IMR-90 (cell line): ENCODE results near the gene ASPRV1. TPM values are rescaled to one million over a fixed set of nuclear protein-coding genes. Genes with fewer than 3 reads are reported as not detected.
A peak's percentile ranks its signal among the peaks of the same experiment; 100 is the strongest.

Experiments
- ATAC-seq: fragments of 200-7000 bp; cut with Tn5 transposase; 2 replicates; pipeline ENCODE4 v1.9.1; 2020; ENCODE audit warnings: low read depth, mild to moderate bottlenecking, moderate library complexity
- BruUV-seq: library from RNA; stranded (reverse); fragments of 400-500 nt; replicated peaks from 2 replicates; lab custom pipeline; 2021; lab: Mats Ljungman, UMichigan
- CTCF ChIA-PET: fragments of 300-600 bp; formaldehyde crosslinking; extraction: SDS; loops from one replicate; lab custom pipeline; 2021; ENCODE audit warnings: antibody characterized with exemption; lab: Yijun Ruan, JAX
- POLR2A ChIA-PET: fragments of 300-600 bp; sonication (Branson Sonifier 250); formaldehyde crosslinking; loops from one replicate; lab custom pipeline; 2022; ENCODE audit warnings: antibody characterized with exemption; ENCODE audit not compliant: unreplicated experiment; lab: Charles Lee
- DNase-seq: peaks from one replicate; pipeline ENCODE4 v3.0.0; 2013
- H2AFZ ChIP-seq: replicated peaks from 2 replicates; pipeline ENCODE3; 2013; ENCODE audit warnings: low read length, mild to moderate bottlenecking; ENCODE audit not compliant: poor library complexity
- H2AK5ac ChIP-seq: 2 replicates; pipeline ENCODE4 v1.6.1; 2013; ENCODE audit warnings: low read depth, low read length, inconsistent platforms
- H2AK9ac ChIP-seq: replicated peaks from 2 replicates; pipeline ENCODE3; 2013; ENCODE audit warnings: mild to moderate bottlenecking, low read depth, low read length, moderate library complexity; ENCODE audit not compliant: poor library complexity
- H2BK120ac ChIP-seq: 2 replicates; pipeline ENCODE4 v1.6.1; 2013; ENCODE audit warnings: low read depth, low read length, inconsistent platforms
- H2BK15ac ChIP-seq: 3 replicates; pipeline ENCODE4 v1.6.1; 2013; ENCODE audit warnings: low read depth, low read length, inconsistent platforms
- H2BK20ac ChIP-seq: 2 replicates; pipeline ENCODE4 v1.6.1; 2013; ENCODE audit warnings: low read depth, mild to moderate bottlenecking, inconsistent platforms, low read length, moderate library complexity
- H2BK5ac ChIP-seq: 2 replicates; pipeline ENCODE4 v1.6.1; 2013; ENCODE audit warnings: mild to moderate bottlenecking, low read depth, low read length, inconsistent platforms; ENCODE audit not compliant: poor library complexity, severe bottlenecking
- H3K14ac ChIP-seq: replicated peaks from 2 replicates; pipeline ENCODE4 v1.6.1; 2013; ENCODE audit warnings: low read depth, low read length, inconsistent platforms
- H3K18ac ChIP-seq: 2 replicates; pipeline ENCODE4 v1.6.1; 2013; ENCODE audit warnings: low read depth, low read length, control low read depth
- H3K23ac ChIP-seq: 2 replicates; pipeline ENCODE4 v1.6.1; 2013; ENCODE audit warnings: low read depth, low read length, inconsistent platforms
- H3K27ac ChIP-seq: 2 replicates; pipeline ENCODE4 v1.5.1; 2013; ENCODE audit warnings: mild to moderate bottlenecking, control low read depth, low read length; ENCODE audit not compliant: insufficient read depth
- H3K27me3 ChIP-seq: 2 replicates; pipeline ENCODE4 v1.6.1; 2013; ENCODE audit warnings: low read length; ENCODE audit not compliant: control insufficient read depth, insufficient read depth
- H3K36me3 ChIP-seq: 2 replicates; pipeline ENCODE4 v1.6.1; 2013; ENCODE audit warnings: low read length, mixed read lengths; ENCODE audit not compliant: control insufficient read depth, insufficient read depth
- H3K4ac ChIP-seq: 2 replicates; pipeline ENCODE4 v1.6.1; 2013; ENCODE audit warnings: low read depth, low read length, inconsistent platforms
- H3K4me1 ChIP-seq: 2 replicates; pipeline ENCODE4 v1.6.1; 2013; ENCODE audit warnings: low read length, mixed read lengths; ENCODE audit not compliant: control insufficient read depth, insufficient read depth
- H3K4me2 ChIP-seq: 2 replicates; pipeline ENCODE4 v1.6.1; 2013; ENCODE audit warnings: low read depth, mild to moderate bottlenecking, control low read depth, low read length, moderate library complexity
- H3K4me3 ChIP-seq: 2 replicates; pipeline ENCODE4 v1.5.1; 2013; ENCODE audit warnings: low read depth, mild to moderate bottlenecking, control low read depth, low read length, moderate library complexity; ENCODE audit not compliant: insufficient read depth
- H3K56ac ChIP-seq: 2 replicates; pipeline ENCODE4 v1.6.1; 2013; ENCODE audit warnings: low read length, inconsistent platforms; ENCODE audit not compliant: insufficient read depth; ENCODE audit errors: extremely low read depth
- H3K79me1 ChIP-seq, 2 experiments: 2 replicates each; pipeline ENCODE4 v1.6.1; 2013; ENCODE audit warnings: low read length in 2 of 2, inconsistent platforms in 1 of 2, low read depth in 1 of 2
- H3K9ac ChIP-seq: 2 replicates; pipeline ENCODE4 v1.6.1; 2013; ENCODE audit warnings: low read depth, low read length, control low read depth
- H3K9me1 ChIP-seq: 2 replicates; pipeline ENCODE4 v1.6.1; 2013; ENCODE audit warnings: low read length, inconsistent platforms; ENCODE audit not compliant: insufficient read depth
- H3K9me3 ChIP-seq: 2 replicates; pipeline ENCODE4 v1.6.1; 2013; ENCODE audit warnings: low read length; ENCODE audit not compliant: control insufficient read depth, insufficient read depth
- H4K20me1 ChIP-seq: 2 replicates; pipeline ENCODE4 v1.6.1; 2013; ENCODE audit warnings: low read length, inconsistent platforms; ENCODE audit not compliant: insufficient read depth
- H4K5ac ChIP-seq: 2 replicates; pipeline ENCODE4 v1.6.1; 2013; ENCODE audit warnings: mild to moderate bottlenecking, low read depth, low read length, control low read depth
- H4K8ac ChIP-seq, 2 experiments: 2 replicates each; pipeline ENCODE4 v1.6.1; 2013; ENCODE audit warnings: low read depth in 2 of 2, low read length in 2 of 2, control low read depth in 1 of 2, inconsistent platforms in 1 of 2
- H4K91ac ChIP-seq: 2 replicates; pipeline ENCODE4 v1.6.1; 2013; ENCODE audit warnings: low read depth, low read length, inconsistent platforms; ENCODE audit not compliant: insufficient read depth
- BHLHE40 ChIP-seq: fragments of 150-350 bp; IDR thresholded peaks from 2 replicates; pipeline ENCODE4 v1.6.1; 2016; ENCODE audit warnings: mild to moderate bottlenecking, low read depth, low read length
- FOS ChIP-seq: fragments of 150-350 bp; IDR thresholded peaks from 2 replicates; pipeline ENCODE4 v1.6.1; 2016; ENCODE audit warnings: low read depth, low read length
- WGBS, 2 experiments: methylation state at CpG; one replicate each; pipeline versions ENCODE4 v1.1.5 to v1.1.7; 2013; ENCODE audit warnings: missing lambda C conversion rate in 2 of 2; ENCODE audit not compliant: insufficient read length in 1 of 2; ENCODE audit errors: extremely low coverage in 2 of 2; 5-methylcytosine and 5-hydroxymethylcytosine counted together
- dilution Hi-C: fragments of 300-500 bp; cut with HindIII; formaldehyde crosslinking; loops from one replicate; pipeline ENCODE4 v1.14.3; 2018; ENCODE audit warnings: low sequenced_read_pairs; ENCODE audit not compliant: unreplicated experiment
- in situ Hi-C: fragments of 300-500 bp; cut with MboI; formaldehyde crosslinking; loops from 3 replicates; pipeline ENCODE4 v1.14.3; 2019; ENCODE audit warnings: low sequenced_read_pairs, inconsistent platforms, mixed read lengths
- intact Hi-C: fragments of 100-400 bp; cut with micrococcal nuclease; formaldehyde crosslinking; loops from 2 replicates; pipeline ENCODE4 v1.10.0; 2022
- polyA plus RNA-seq, 3 experiments: library from polyadenylated mRNA; depleted of rRNA; stranded (reverse); fragments of >200 nt; gene quantifications; 2 replicates each; pipeline ENCODE4 v1.2.3, GENCODE V29; 2012; ENCODE audit warnings: low replicate concordance in 1 of 3
- total RNA-seq: library from RNA; depleted of rRNA; stranded (reverse); fragments of >200 nt; gene quantifications from 2 replicates; pipeline ENCODE4 v1.2.3, GENCODE V29; 2012
- TF ChIP-seq, protein P1 (sequence below): conservative IDR thresholded peaks from 2 replicates; pipeline ENCODE4 v1.5.1; 2012; ENCODE audit warnings: mild to moderate bottlenecking, low read depth, low read length, improper control_type of control experiment

The ASPRV1 gene
- total and polyA plus RNA-seq, 2 of the 4 experiments (the other 2 are of a cell fraction) = 0.14 to 0.18 TPM

DNA sequence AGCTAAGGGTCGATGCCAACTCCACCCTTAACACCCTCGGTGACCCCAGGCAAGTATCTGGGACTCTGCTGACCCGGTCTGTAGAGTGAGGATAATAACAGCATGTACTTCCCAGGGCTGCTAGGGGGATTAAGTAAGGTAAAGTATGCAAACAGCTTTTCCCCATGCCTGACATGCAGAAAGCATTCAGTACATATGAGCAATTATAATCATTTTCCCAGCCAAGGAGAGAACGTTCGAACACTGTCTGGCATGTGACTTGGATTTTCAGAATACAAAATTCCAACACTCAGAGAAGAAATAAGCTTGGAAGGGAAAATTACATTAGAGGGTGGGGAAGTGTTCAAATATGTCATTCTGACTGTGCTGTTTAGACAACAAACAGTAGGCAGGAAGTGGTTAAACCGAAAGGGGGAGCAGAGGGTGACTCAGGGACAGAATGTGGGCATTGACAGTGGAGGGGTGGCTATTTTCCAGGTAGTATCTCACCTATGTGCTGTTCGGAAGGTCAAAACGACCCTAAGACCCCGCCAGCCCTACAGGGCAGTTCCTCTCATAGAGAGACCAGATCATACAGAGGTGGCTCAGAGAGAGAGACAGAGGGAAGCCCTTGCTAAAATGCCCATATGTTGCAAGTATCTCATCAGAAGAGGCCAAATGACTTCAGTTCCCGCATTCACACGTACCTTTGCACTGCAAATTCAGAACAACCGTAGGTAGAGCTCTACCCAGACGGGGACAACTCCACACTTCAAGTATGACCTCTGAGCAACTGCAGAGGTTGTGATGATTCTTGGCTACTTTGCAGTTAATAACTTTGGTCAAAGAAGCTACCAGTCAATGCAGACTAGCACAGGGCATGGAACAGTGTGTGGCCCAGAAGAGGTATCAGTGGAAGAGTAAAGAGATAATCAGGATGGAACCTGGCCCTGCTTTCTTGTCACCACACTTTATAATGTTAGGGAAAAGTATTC, 14.8 kb downstream of the ASPRV1 start:
- ATAC-seq (peak; percentile 68), DNase-seq (peak; percentile 74)
- intact Hi-C loops = no loop called here
- Histone ChIP-seq H2BK15ac (peak overlapping the region; percentile 75), H3K23ac (0 out of 2 replicates have a peak overlapping the region, but pooled peaks have one; percentile 34), H2BK20ac (peak overlapping the region; percentile 92), H2BK5ac (no peak overlapping the region), H3K14ac (peak overlapping the region; percentile 67), H3K36me3 (peaks cover 7% of the 10 kb centered on the region), H3K18ac (no peak overlapping the region), H3K27me3 (no peaks in the 10 kb centered on the region), H3K9ac (no peak overlapping the region), H4K5ac (no peak overlapping the region), H4K8ac (peak overlapping the region in 1 of 2 experiments; percentile 26; a peak in 2 of 4 replicates), H3K9me3 (no peaks in the 10 kb centered on the region), H3K56ac (peak overlapping the region; percentile 13; the same call in 1 of the 2 replicates), H2BK120ac (peak overlapping the region; percentile 78), H3K4me1 (peaks cover 8% of the 10 kb centered on the region), H3K4me2 (peak overlapping the region; percentile 3; the same call in 1 of the 2 replicates), H4K91ac (peak overlapping the region; percentile 66), H3K27ac (no peak overlapping the region), H3K4me3 (no peak overlapping the region), H4K20me1 (no peaks in the 10 kb centered on the region), H3K79me1 (no peaks in the 10 kb centered on the region), H2AFZ (peak overlapping the region; percentile 64), H3K4ac (peak overlapping the region; percentile 66), H3K9me1 (peaks cover 20% of the 10 kb centered on the region), H2AK9ac (peak overlapping the region; percentile 75), H2AK5ac (peak overlapping the region; percentile 93)
- BruUV-seq = no TSS peak
- CTCF ChIA-PET = interaction anchor here (1.0 to 1.2 kb wide), 2 partner anchors 8 to 222 kb away, joined by 3 read pairs; no protein-coding TSS in a partner anchor
- TF ChIP-seq FOS (0 out of 2 replicates have a peak, but pooled peaks have one; percentile 19), BHLHE40 (peak; percentile 71; the same call in 1 of the 2 replicates)
- TF ChIP-seq, protein P1, sequence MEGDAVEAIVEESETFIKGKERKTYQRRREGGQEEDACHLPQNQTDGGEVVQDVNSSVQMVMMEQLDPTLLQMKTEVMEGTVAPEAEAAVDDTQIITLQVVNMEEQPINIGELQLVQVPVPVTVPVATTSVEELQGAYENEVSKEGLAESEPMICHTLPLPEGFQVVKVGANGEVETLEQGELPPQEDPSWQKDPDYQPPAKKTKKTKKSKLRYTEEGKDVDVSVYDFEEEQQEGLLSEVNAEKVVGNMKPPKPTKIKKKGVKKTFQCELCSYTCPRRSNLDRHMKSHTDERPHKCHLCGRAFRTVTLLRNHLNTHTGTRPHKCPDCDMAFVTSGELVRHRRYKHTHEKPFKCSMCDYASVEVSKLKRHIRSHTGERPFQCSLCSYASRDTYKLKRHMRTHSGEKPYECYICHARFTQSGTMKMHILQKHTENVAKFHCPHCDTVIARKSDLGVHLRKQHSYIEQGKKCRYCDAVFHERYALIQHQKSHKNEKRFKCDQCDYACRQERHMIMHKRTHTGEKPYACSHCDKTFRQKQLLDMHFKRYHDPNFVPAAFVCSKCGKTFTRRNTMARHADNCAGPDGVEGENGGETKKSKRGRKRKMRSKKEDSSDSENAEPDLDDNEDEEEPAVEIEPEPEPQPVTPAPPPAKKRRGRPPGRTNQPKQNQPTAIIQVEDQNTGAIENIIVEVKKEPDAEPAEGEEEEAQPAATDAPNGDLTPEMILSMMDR = no peak
- 80% methylated on average over 2 of the region's 13 CpGs; no CpG with 5 or more reads in 1 of the 2 experiments for WGBS, 2 experiments
- dilution Hi-C loops = no loop called here
- POLR2A ChIA-PET = no interaction called here
- in situ Hi-C loops = no loop called here
